Fibroblast of lung (primary cell): ENCODE measurements around the gene IFIT2. TPM values are rescaled to one million over a fixed set of nuclear protein-coding genes. Genes with fewer than 3 reads are reported as not detected.

Experiments
- DNase-seq, 2 donors: peaks; one replicate each; pipeline versions ENCODE4 v3.0.0 to v3.0.0-alpha.2; 2010; ENCODE audit warnings: low read depth in 2 of 2
- H2AFZ ChIP-seq: 2 replicates; pipeline ENCODE4 v1.5.1; 2012; ENCODE audit warnings: low read length, control low read depth, inconsistent platforms
- H3K27ac ChIP-seq: 2 replicates; pipeline ENCODE4 v1.5.1; 2011; ENCODE audit warnings: low read length, control low read depth; ENCODE audit not compliant: insufficient read depth
- H3K27me3 ChIP-seq: 2 replicates; pipeline ENCODE4 v1.5.1; 2011; ENCODE audit warnings: mild to moderate bottlenecking, low read length; ENCODE audit not compliant: control insufficient read depth, insufficient read depth
- H3K36me3 ChIP-seq: 2 replicates; pipeline ENCODE4 v1.5.1; 2011; ENCODE audit warnings: low read length; ENCODE audit not compliant: control insufficient read depth, insufficient read depth
- H3K4me1 ChIP-seq: 2 replicates; pipeline ENCODE4 v1.5.1; 2011; ENCODE audit warnings: low read length; ENCODE audit not compliant: control insufficient read depth, insufficient read depth; ENCODE audit errors: extremely low read depth
- H3K4me2 ChIP-seq: 2 replicates; pipeline ENCODE4 v1.5.1; 2011; ENCODE audit warnings: low read length, control low read depth; ENCODE audit not compliant: insufficient read depth; ENCODE audit errors: extremely low read depth
- H3K4me3 ChIP-seq, 4 experiments: fragments of 200-600 bp in 1 of 4; sonication (generic) in 1 of 4; replicated peaks in 1 of 4; 2 replicates each; pipeline ENCODE4 v1.5.1; 2011 to 2016; ENCODE audit warnings: low read length in 4 of 4, low read depth in 3 of 4, mild to moderate bottlenecking in 3 of 4, control low read depth in 2 of 4, inconsistent platforms in 1 of 4, mixed read lengths in 1 of 4; ENCODE audit not compliant: insufficient read depth in 1 of 4; ENCODE audit errors: control extremely low read depth in 1 of 4
- H3K79me2 ChIP-seq: 2 replicates; pipeline ENCODE4 v1.5.1; 2012; ENCODE audit warnings: mild to moderate bottlenecking, low read length, inconsistent platforms; ENCODE audit not compliant: control insufficient read depth, insufficient read depth
- H3K9ac ChIP-seq: 2 replicates; pipeline ENCODE4 v1.5.1; 2011; ENCODE audit warnings: mild to moderate bottlenecking, low read length, control low read depth; ENCODE audit not compliant: insufficient read depth
- H3K9me3 ChIP-seq: 2 replicates; pipeline ENCODE4 v1.5.1; 2012; ENCODE audit warnings: low read depth, low read length; ENCODE audit not compliant: control insufficient read depth, insufficient read depth
- H4K20me1 ChIP-seq: 2 replicates; pipeline ENCODE4 v1.5.1; 2011; ENCODE audit warnings: low read length; ENCODE audit not compliant: control insufficient read depth, insufficient read depth; ENCODE audit errors: extremely low read depth
- CTCF ChIP-seq, 2 donors: IDR thresholded peaks in 1 of 2; conservative IDR thresholded peaks in 1 of 2; 1 replicate in 1 of 2; 2 replicates in 1 of 2; pipeline ENCODE4 v1.5.1; 2011 to 2012; ENCODE audit warnings: low read length in 2 of 2, control low read depth in 1 of 2, inconsistent platforms in 1 of 2, low read depth in 1 of 2, mild to moderate bottlenecking in 1 of 2
- EZH2 ChIP-seq: IDR thresholded peaks from 2 replicates; pipeline ENCODE4 v1.5.1; 2012; ENCODE audit warnings: low read length, control low read depth, mild to moderate bottlenecking; ENCODE audit errors: missing control alignments
- polyA plus RNA-seq, 2 donors: library from polyadenylated mRNA; depleted of rRNA in 1 of 2; stranded (reverse) in 1 of 2; unstranded in 1 of 2; fragments of >200 nt; gene quantifications; 2 replicates each; pipeline ENCODE4 v1.2.1, GENCODE V29; 2011 to 2012; ENCODE audit warnings: missing spikeins in 1 of 2
- total RNA-seq: library from RNA; depleted of rRNA; stranded (reverse); fragments of >200 nt; gene quantifications from 2 replicates; pipeline ENCODE4 v1.2.1, GENCODE V29; 2014

Gene IFIT2
- total and polyA plus RNA-seq, 2 donors (not counting 1 experiment from before 2014, with no cell fraction given), result 12.1 to 21.6 TPM

GRCh38 chr10:89338713-89339112 is 36.9 kb downstream of the IFIT2 start:
- Histone ChIP-seq H3K4me2 (no peak overlapping the region), H3K4me3 (no peak overlapping the region), H2AFZ (no peak overlapping the region), H3K9ac (no peak overlapping the region), H4K20me1 (no peaks in the 10 kb centered on the region), H3K27ac (no peak overlapping the region), H3K79me2 (peaks cover 4% of the 10 kb centered on the region), H3K9me3 (no peaks in the 10 kb centered on the region), H3K27me3 (no peaks in the 10 kb centered on the region), H3K4me1 (no peaks in the 10 kb centered on the region), H3K36me3 (peaks cover 2% of the 10 kb centered on the region)
- DNase-seq, result no peak
- TF ChIP-seq CTCF (conservative IDR thresholded peaks at IDR 0.05 in 1 of 2, IDR thresholded peaks at IDR 0.05 in 1 of 2; ENCODE audit: low read depth in 1 of 2, low read length in 2 of 2) (no peak), EZH2 (no peak)

GRCh38 chr10:89339875-89340274 is 38.0 kb downstream of the IFIT2 start:
- no peaks in the 10 kb centered on the region for H3K79me2 ChIP-seq
- TF ChIP-seq CTCF (conservative IDR thresholded peaks at IDR 0.05 in 1 of 2, IDR thresholded peaks at IDR 0.05 in 1 of 2; ENCODE audit: low read depth in 1 of 2, low read length in 2 of 2), result no peak
- no peak for TF ChIP-seq EZH2
- no peaks in the 10 kb centered on the region for H3K4me1 ChIP-seq
- H3K9ac ChIP-seq, result no peak overlapping the region
- no peak overlapping the region for H2AFZ ChIP-seq
- peaks cover 2% of the 10 kb centered on the region for H3K36me3 ChIP-seq
- H3K27ac ChIP-seq, result no peak overlapping the region
- no peak overlapping the region for H3K4me2 ChIP-seq
- no peaks in the 10 kb centered on the region for H4K20me1 ChIP-seq
- DNase-seq, result no peak
- no peaks in the 10 kb centered on the region for H3K9me3 ChIP-seq
- H3K4me3 ChIP-seq, result no peak overlapping the region
- no peaks in the 10 kb centered on the region for H3K27me3 ChIP-seq

- no peak overlapping the region for H3K9ac ChIP-seq
- no peak for TF ChIP-seq EZH2
- TF ChIP-seq CTCF (conservative IDR thresholded peaks at IDR 0.05 in 1 of 2, IDR thresholded peaks at IDR 0.05 in 1 of 2; ENCODE audit: low read depth in 1 of 2, low read length in 2 of 2), result no peak
- no peaks in the 10 kb centered on the region for H4K20me1 ChIP-seq
- DNase-seq, result no peak
- H3K27ac ChIP-seq, result no peak overlapping the region
- no peaks in the 10 kb centered on the region for H3K4me1 ChIP-seq
- no peak overlapping the region for H2AFZ ChIP-seq
- H3K4me3 ChIP-seq, result no peak overlapping the region
- no peak overlapping the region for H3K4me2 ChIP-seq
- no peaks in the 10 kb centered on the region for H3K9me3 ChIP-seq
- no peaks in the 10 kb centered on the region for H3K27me3 ChIP-seq
- H3K79me2 ChIP-seq, result no peaks in the 10 kb centered on the region
- H3K36me3 ChIP-seq, result peaks cover 2% of the 10 kb centered on the region
Measured at GRCh38 chr10:89341649-89342048, 39.8 kb downstream of the IFIT2 start.
